ENCODE data around the gene ZNF836.

ZNF836 gene

GRCh38 chr19:52187407-52187806, 16.0 kb upstream of the ZNF836 start:
- no peak for DNase-seq

DNA sequence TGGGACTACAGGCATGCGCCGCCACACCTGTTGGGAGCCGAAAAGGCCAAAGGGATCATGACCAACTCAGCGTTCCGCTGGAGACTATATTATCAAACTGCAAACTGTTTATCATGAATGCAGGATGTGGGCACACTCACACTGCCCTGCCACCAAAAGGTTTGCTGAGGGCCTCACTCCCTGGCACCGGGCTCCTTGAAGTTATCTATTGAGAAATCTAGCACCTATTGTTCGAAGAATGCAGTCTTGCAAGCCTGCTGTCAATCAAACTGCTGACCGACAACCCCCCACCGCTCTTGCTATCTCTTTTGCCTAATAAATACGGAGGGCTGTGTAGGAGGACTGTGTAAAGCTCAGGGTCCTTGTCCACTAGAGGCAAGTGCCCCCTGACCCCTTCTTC, 5.2 kb upstream of the ZNF836 start:
- no peak for DNase-seq

- no peak for DNase-seq
Measured at GRCh38 chr19:52172347-52172746, 926 bp upstream of the ZNF836 start.

DNA sequence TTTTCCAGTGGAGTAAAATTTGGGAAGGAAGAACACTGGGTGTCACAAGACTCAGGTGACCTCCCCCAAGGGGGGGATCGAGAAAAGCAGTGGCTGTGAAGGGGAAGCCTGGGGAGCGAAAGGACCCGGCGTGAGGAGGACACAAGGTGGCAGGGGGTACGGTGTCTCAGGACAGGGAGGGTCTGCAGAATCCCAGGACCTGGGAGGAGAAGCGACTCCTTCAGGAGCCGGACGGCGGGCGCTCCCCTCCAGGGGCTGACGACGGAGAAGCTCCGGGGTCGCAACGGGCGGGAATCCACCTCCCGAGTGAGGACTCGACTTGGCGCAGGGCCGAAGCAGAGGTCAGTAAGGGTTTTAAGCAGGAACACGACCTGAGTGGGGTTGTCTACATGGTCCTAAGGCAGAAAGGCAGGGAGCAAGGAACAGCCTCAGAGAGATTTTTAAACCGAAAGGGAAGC, 529 bp downstream of the ZNF836 start:
- DNase-seq = no peak

DNA sequence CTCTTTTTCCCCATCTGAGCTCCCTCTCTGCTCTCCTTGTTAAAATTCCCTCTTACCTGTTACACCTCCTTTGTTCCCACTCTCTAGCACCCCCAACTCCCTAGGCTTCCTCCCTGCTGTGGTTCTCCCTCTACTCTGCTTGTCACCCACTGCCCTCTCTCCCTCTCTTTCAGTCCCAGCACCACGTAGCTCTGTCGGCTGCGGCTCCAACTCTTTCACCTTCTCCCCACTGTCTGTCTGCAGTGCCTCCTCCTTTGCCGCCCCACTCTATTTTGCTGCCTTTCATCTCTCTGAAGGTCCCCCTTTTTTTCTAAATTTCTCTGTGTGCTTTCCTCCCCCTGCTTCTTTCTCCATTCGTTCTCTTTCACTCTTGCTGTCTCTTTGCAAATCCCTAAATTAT, 1.1 kb downstream of the ZNF836 start:
- no peak for DNase-seq

DNA sequence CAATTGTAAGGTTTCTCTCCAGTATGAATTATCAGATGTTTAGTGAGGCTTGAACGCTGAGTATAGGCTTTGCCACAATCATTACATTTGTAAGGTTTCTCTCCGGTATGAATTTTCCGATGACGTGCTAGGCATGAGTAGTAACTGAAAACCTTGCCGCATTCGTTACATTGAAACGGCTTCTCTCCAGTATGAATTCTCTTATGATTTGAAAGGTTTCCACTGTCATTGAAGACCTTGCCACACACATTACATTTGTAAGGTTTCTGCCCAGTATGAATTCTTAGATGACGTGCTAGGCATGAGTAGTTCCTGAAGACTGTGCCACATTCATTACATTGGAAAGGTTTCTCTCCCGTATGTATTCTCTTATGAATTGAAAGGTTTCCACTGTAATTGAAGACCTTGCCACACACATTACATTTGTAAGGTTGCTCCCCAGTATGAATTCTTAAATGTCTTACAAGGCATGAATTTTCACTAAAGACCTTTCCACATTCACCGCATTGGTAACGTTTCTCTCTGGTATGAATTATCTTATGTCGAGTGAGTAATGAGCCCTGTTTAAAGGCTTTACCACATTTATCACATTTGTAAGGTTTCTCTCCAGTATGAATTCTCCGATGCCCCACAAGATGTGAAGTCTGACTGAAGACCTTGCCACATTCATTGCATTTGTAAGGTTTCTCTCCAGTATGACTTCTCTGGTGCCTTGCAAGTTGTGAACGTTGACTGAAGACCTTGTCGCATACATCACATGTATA, 15.6 kb downstream of the ZNF836 start:
- no peak for DNase-seq

- no peak for DNase-seq
Measured at GRCh38 chr19:52148256-52148655, 23.2 kb downstream of the ZNF836 start.

GRCh38 chr19:52142001-52142595, 29.3 kb downstream of the ZNF836 start:
- DNase-seq = no peak

- DNase-seq = no peak
Measured at GRCh38 chr19:52141203-52141602, 30.2 kb downstream of the ZNF836 start.

- peak; percentile 4 for DNase-seq
Measured at GRCh38 chr19:52140032-52140710, 31.2 kb downstream of the ZNF836 start.

GRCh38 chr19:52139252-52140031, 32.0 kb downstream of the ZNF836 start, which contains the start of gene ZNF616:
Gene ZNF616 (minus strand): TSS chr19:52139938. CDS start chr19:52130512, 9,426 bp downstream.
- peak; percentile 85 for DNase-seq

DNA sequence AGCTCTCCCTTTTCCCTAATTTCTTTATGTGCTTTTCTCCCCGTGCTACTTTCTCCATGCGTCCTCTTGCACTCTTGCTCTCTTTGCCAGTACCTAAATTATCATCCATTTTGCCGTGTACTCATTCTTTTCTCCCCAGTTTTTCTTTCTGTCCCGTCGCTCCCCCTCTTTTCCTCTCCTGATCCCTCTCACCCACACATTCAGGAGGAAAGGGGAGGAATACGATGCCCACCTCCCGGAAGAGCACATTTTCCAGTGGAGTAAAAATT, 32.5 kb downstream of the ZNF836 start:
- no peak for DNase-seq

GRCh38 chr19:52138278-52138982, 33.0 kb downstream of the ZNF836 start:
- DNase-seq = peak; percentile 59

DNA sequence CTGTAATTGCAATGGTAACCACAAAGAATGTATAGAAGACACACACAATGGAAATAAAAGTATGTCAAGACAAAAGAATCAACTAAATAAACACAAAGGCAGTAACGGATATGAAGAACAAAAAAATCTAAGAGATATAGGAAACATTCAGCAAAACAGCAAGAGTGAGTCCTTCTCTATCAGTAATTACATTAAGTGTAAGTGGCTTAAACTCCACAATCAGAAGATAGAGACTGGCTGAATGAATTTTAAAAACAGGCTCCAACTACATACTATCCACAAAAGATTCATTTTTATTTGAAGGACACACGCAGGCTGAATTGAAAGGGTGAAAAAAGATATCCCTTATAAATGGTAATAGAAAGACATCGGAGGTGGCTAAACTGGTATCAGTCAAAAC, 51.1 kb downstream of the ZNF836 start:
- no peak for DNase-seq

DNA sequence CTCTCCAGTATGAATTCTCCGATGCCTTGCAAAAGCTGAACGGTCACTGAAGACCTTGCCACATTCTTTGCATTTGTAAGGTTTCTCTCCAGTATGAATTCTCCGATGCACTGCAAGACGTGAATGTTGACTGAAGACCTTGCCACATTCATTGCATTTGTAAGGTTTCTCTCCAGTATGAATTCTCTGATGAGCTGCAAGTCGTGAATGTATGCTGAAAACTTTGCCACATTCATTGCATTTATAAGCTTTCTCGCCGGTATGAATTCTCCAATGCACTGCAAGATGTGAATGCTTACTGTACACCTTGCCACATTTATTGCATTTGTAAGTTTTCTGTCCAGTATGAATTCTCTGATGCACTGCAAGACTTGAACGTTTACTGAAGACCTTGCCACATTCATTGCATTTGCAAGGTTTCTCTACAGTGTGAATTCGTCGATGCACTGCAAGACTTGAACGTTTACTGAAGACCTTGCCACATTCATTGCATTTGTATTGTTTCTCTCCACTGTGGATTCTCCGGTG, 55.8 kb downstream of the ZNF836 start:
- no peak for DNase-seq

GRCh38 chr19:52114691-52115090, 56.7 kb downstream of the ZNF836 start:
- no peak for DNase-seq

GRCh38 chr19:52112624-52113023, 58.8 kb downstream of the ZNF836 start:
- no peak for DNase-seq

GRCh38 chr19:52110780-52111179, 60.6 kb downstream of the ZNF836 start:
- DNase-seq = no peak

All from DMS79 (cell line).